NCI-H226 (cell line): ENCODE data around the gene LSG1.
"Not testable (repeated sequence)": the region's sequence is repeated elsewhere in the genome, so short reads cannot be mapped to it uniquely, and the experiment has no call there.

Source experiments
- DNase-seq: peaks from one replicate; pipeline ENCODE4 v3.0.0-alpha.2; 2015

The LSG1 gene

GRCh38 chr3:194617143-194617671 is 54.8 kb downstream of the LSG1 start:
- DNase-seq: no peak

GRCh38 chr3:194615226-194615625 is 56.8 kb downstream of the LSG1 start:
- DNase-seq: no peak

GRCh38 chr3:194612221-194612620 is 59.8 kb downstream of the LSG1 start:
- no peak for DNase-seq

- DNase-seq: no peak
Observed at GRCh38 chr3:194610689-194611088, 61.3 kb downstream of the LSG1 start.

GRCh38 chr3:194609601-194610000 is 62.4 kb downstream of the LSG1 start:
- DNase-seq: no peak

GRCh38 chr3:194608981-194609380 is 63.0 kb downstream of the LSG1 start:
- DNase-seq: no peak

GRCh38 chr3:194607592-194608389 is 64.2 kb downstream of the LSG1 start:
- DNase-seq: no peak

GRCh38 chr3:194606941-194607340 is 65.0 kb downstream of the LSG1 start:
- no peak for DNase-seq

- DNase-seq: no peak
Observed at GRCh38 chr3:194606163-194606562, 65.8 kb downstream of the LSG1 start.

- DNase-seq: not testable (repeated sequence)
Observed at GRCh38 chr3:194605314-194605713, 66.7 kb downstream of the LSG1 start.

GRCh38 chr3:194604837-194605236 is 67.2 kb downstream of the LSG1 start:
- DNase-seq: no peak

- no peak for DNase-seq
Observed at GRCh38 chr3:194604126-194604525, 67.9 kb downstream of the LSG1 start.

- DNase-seq: no peak
Observed at GRCh38 chr3:194602669-194603171, 69.3 kb downstream of the LSG1 start.

GRCh38 chr3:194598771-194599557 is 73.0 kb downstream of the LSG1 start:
- peak; percentile 97 for DNase-seq

GRCh38 chr3:194596906-194597305 is 75.1 kb downstream of the LSG1 start:
- DNase-seq: no peak

- peak; percentile 98 for DNase-seq
Observed at GRCh38 chr3:194592798-194593752, 78.9 kb downstream of the LSG1 start.
